ENCODE measurements around the gene NME4. TPM values are rescaled to one million over a fixed set of nuclear protein-coding genes. Genes with fewer than 3 reads are reported as not detected.

NME4 gene
- total and polyA plus RNA-seq, 2 donors (not counting 1 experiment from before 2014, with no cell fraction given) = 48.7 to 61.9 TPM

- Mint-ChIP-seq H3K4me1 (peaks cover 28% of the 10 kb centered on the region), H3K27me3 (peaks cover 4% of the 10 kb centered on the region), H3K27ac (peak overlapping the region; percentile 70), H3K4me3 (peak overlapping the region; percentile 86), H3K9me3 (ENCODE audit: insufficient read depth) (no peaks in the 10 kb centered on the region)
- Histone ChIP-seq H3K9ac (ENCODE audit: low read length) (peak overlapping the region; percentile 74), H3K4me1 (ENCODE audit: control insufficient read depth in 2 of 2, insufficient read depth in 2 of 2, low read length in 2 of 2) (peaks cover 16 to 22% of the 10 kb centered on the region in 2 donors), H3K36me3 (replicated peaks in 1 of 2; ENCODE audit: control extremely low read depth in 1 of 2, control insufficient read depth in 1 of 2, extremely low read depth in 1 of 2, insufficient read depth in 2 of 2, low read length in 1 of 2) (no peaks in the 10 kb centered on the region), H3K4me2 (replicated peaks; ENCODE audit: low read depth, low read length, poor library complexity, severe bottlenecking) (peak overlapping the region; percentile 86), H3K27me3 (replicated peaks in 1 of 4; ENCODE audit: control extremely low read depth in 1 of 4, control insufficient read depth in 3 of 4, insufficient read depth in 4 of 4, low read length in 3 of 4) (peaks cover 0 to 14% (median 2%) of the 10 kb centered on the region in 4 experiments), H3K4me3 (ENCODE audit: control extremely low read depth in 1 of 5, extremely low read depth in 1 of 5, insufficient read depth in 1 of 5, low read depth in 2 of 5, low read length in 4 of 5) (peak overlapping the region in 4 of 5 experiments; percentile 48 to 71 (median 62)), H3K79me2 (ENCODE audit: control insufficient read depth, insufficient read depth, low read length) (peaks cover 36% of the 10 kb centered on the region), H3K27ac (ENCODE audit: low read length in 2 of 2) (peak overlapping the region in 1 of 2 donors; percentile 20), H4K20me1 (ENCODE audit: control insufficient read depth, insufficient read depth, low read length, poor library complexity, severe bottlenecking) (peaks cover 11% of the 10 kb centered on the region), H3K9me3 (ENCODE audit: control extremely low read depth in 1 of 3, control insufficient read depth in 2 of 3, insufficient read depth in 1 of 3, low read length in 2 of 3) (no peaks in the 10 kb centered on the region), H2AFZ (ENCODE audit: insufficient read depth, low read depth, low read length, poor library complexity, severe bottlenecking) (peak overlapping the region; percentile 69)
- peak; percentile 49 for DNase-seq
- TF ChIP-seq, protein P1, sequence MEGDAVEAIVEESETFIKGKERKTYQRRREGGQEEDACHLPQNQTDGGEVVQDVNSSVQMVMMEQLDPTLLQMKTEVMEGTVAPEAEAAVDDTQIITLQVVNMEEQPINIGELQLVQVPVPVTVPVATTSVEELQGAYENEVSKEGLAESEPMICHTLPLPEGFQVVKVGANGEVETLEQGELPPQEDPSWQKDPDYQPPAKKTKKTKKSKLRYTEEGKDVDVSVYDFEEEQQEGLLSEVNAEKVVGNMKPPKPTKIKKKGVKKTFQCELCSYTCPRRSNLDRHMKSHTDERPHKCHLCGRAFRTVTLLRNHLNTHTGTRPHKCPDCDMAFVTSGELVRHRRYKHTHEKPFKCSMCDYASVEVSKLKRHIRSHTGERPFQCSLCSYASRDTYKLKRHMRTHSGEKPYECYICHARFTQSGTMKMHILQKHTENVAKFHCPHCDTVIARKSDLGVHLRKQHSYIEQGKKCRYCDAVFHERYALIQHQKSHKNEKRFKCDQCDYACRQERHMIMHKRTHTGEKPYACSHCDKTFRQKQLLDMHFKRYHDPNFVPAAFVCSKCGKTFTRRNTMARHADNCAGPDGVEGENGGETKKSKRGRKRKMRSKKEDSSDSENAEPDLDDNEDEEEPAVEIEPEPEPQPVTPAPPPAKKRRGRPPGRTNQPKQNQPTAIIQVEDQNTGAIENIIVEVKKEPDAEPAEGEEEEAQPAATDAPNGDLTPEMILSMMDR (IDR thresholded peaks at IDR 0.05) = no peak
- WGBS (ENCODE audit: insufficient coverage) = under 1% methylated on average over 97 of the region's 97 CpGs
- intact Hi-C loops (cut with micrococcal nuclease) = loop anchor here (5.0 kb wide), 1 partner anchor 44 kb away; the partner anchor contains the start of gene PGAP6
- ChIA-PET CTCF (interaction anchor here (1.3 kb wide), 1 partner anchor 319 kb away, joined by 4 read pairs; no protein-coding TSS in a partner anchor), POLR2A (interaction anchor here (2.8 kb wide), 1 partner anchor 25 kb away, joined by 13 read pairs; the partner anchor contains the start of gene DECR2)
- ATAC-seq (ENCODE audit: low read depth) = no peak
Observed at GRCh38 chr16:426115-426905, 29.3 kb downstream of the NME4 start.

DNA sequence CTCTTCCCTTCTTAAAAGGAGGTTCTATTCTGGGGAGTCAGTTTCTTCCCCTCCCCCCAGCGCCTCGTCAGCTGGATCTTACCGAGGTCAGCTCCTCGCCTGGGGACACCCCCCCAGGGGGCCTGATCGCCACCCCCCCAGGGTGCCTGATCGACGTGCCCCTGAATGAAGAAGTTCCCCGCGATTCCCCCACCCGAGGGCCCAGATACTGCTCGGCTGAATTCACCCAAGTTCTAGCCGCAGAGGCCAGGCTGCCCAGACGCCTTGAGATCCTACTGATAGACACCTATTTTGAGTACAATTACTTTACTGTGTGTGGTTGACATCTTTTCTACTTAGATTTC, 29.9 kb downstream of the NME4 start:
- no peak for ATAC-seq (ENCODE audit: low read depth)
- intact Hi-C loops (cut with micrococcal nuclease) = loop anchor here (5.0 kb wide), 1 partner anchor 45 kb away; the partner anchor contains the start of gene PGAP6

More for the DNA sequence above, 29.9 kb downstream of the NME4 start:
- H3K4me2 ChIP-seq (replicated peaks; ENCODE audit: low read depth, low read length, poor library complexity, severe bottlenecking) = peak overlapping the region; percentile 86
- H3K4me1 ChIP-seq (ENCODE audit: control insufficient read depth in 2 of 2, insufficient read depth in 2 of 2, low read length in 2 of 2) = peaks cover 16 to 22% of the 10 kb centered on the region in 2 donors
- no peaks in the 10 kb centered on the region for H3K9me3 Mint-ChIP-seq (ENCODE audit: insufficient read depth)
- peaks cover 4% of the 10 kb centered on the region for H3K27me3 Mint-ChIP-seq
- POLR2A ChIA-PET = interaction anchor here (2.8 kb wide), 1 partner anchor 26 kb away, joined by 13 read pairs; the partner anchor contains the start of gene DECR2
- H3K9me3 ChIP-seq (ENCODE audit: control extremely low read depth in 1 of 3, control insufficient read depth in 2 of 3, insufficient read depth in 1 of 3, low read length in 2 of 3) = no peaks in the 10 kb centered on the region
- TF ChIP-seq, protein P1 (IDR thresholded peaks at IDR 0.05) = no peak
- TF ChIP-seq EZH2 (IDR thresholded peaks at IDR 0.05; ENCODE audit: borderline replicate concordance, insufficient read depth, low read depth, low read length, poor library complexity, severe bottlenecking) = no peak
- peaks cover 28% of the 10 kb centered on the region for H3K4me1 Mint-ChIP-seq
- peak overlapping the region; percentile 86 for H3K4me3 Mint-ChIP-seq
- peak overlapping the region; percentile 70 for H3K27ac Mint-ChIP-seq
- H3K79me2 ChIP-seq (ENCODE audit: control insufficient read depth, insufficient read depth, low read length) = peaks cover 39% of the 10 kb centered on the region
- CTCF ChIA-PET = no interaction called here
- peak; percentile 32 for DNase-seq
- H2AFZ ChIP-seq (ENCODE audit: insufficient read depth, low read depth, low read length, poor library complexity, severe bottlenecking) = peak overlapping the region; percentile 69
- WGBS (ENCODE audit: insufficient coverage) = 0% methylated on average over 4 of the region's 13 CpGs
- H3K36me3 ChIP-seq (replicated peaks in 1 of 2; ENCODE audit: control extremely low read depth in 1 of 2, control insufficient read depth in 1 of 2, extremely low read depth in 1 of 2, insufficient read depth in 2 of 2, low read length in 1 of 2) = no peaks in the 10 kb centered on the region
- peak overlapping the region in 4 of 5 experiments; percentile 48 to 71 (median 62) for H3K4me3 ChIP-seq (ENCODE audit: control extremely low read depth in 1 of 5, extremely low read depth in 1 of 5, insufficient read depth in 1 of 5, low read depth in 2 of 5, low read length in 4 of 5)
- H3K27me3 ChIP-seq (replicated peaks in 1 of 4; ENCODE audit: control extremely low read depth in 1 of 4, control insufficient read depth in 3 of 4, insufficient read depth in 4 of 4, low read length in 3 of 4) = peaks cover 0 to 14% (median 2%) of the 10 kb centered on the region in 4 experiments
- peak overlapping the region in 1 of 2 donors; percentile 20 for H3K27ac ChIP-seq (ENCODE audit: low read length in 2 of 2)
- peaks cover 11% of the 10 kb centered on the region for H4K20me1 ChIP-seq (ENCODE audit: control insufficient read depth, insufficient read depth, low read length, poor library complexity, severe bottlenecking)
- peak overlapping the region; percentile 74 for H3K9ac ChIP-seq (ENCODE audit: low read length)
